ENCODE results near the gene OLFML1.

DNA sequence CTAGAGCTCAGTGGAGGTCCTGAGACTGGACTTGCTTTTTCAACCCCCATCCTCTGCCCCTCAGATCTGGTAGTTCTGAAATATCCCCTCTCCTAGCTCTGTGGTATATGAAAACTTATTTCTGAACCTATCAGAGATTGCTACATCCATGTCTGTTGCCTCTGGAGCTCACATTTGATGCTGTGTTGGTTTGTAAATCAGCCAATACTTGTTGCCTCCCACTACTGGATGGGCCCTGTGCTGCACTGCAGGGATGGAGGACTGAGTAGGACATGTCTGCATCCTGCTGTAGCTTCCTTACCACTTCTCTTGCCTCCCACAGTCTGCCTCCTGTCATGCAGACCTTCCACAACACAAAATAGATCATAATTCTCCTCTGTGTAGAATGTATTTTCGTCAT, 5.2 kb downstream of the OLFML1 start:
- TF ChIP-seq, protein P1, sequence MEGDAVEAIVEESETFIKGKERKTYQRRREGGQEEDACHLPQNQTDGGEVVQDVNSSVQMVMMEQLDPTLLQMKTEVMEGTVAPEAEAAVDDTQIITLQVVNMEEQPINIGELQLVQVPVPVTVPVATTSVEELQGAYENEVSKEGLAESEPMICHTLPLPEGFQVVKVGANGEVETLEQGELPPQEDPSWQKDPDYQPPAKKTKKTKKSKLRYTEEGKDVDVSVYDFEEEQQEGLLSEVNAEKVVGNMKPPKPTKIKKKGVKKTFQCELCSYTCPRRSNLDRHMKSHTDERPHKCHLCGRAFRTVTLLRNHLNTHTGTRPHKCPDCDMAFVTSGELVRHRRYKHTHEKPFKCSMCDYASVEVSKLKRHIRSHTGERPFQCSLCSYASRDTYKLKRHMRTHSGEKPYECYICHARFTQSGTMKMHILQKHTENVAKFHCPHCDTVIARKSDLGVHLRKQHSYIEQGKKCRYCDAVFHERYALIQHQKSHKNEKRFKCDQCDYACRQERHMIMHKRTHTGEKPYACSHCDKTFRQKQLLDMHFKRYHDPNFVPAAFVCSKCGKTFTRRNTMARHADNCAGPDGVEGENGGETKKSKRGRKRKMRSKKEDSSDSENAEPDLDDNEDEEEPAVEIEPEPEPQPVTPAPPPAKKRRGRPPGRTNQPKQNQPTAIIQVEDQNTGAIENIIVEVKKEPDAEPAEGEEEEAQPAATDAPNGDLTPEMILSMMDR (IDR thresholded peaks at IDR 0.05), result no peak
- TF ChIP-seq POLR2A (IDR thresholded peaks at IDR 0.05), result no peak

All from uterus (tissue), 2 donors.